HepG2 (cell line): Measurements from ENCODE around the gene TMEM184B. TPM values are rescaled to one million over a fixed set of nuclear protein-coding genes. Genes with fewer than 3 reads are reported as not detected.

ENCODE experiments used
- FOXP4 ChIP-seq: sonication (generic); formaldehyde crosslinking; IDR thresholded peaks from 2 replicates; pipeline ENCODE4 v1.4.0; 2020; ENCODE audit warnings: missing genetic modification reagents
- GLI4 ChIP-seq: sonication (generic); formaldehyde crosslinking; IDR thresholded peaks from 2 replicates; pipeline ENCODE4 v1.5.1; 2020; ENCODE audit warnings: missing genetic modification reagents, mild to moderate bottlenecking, moderate library complexity, borderline replicate concordance
- HNF4A ChIP-seq: sonication (generic); formaldehyde crosslinking; IDR thresholded peaks from 2 replicates; pipeline ENCODE4 v1.4.0; 2020; ENCODE audit warnings: missing genetic modification reagents
- KMT2B ChIP-seq: IDR thresholded peaks from 2 replicates; pipeline ENCODE4 v1.6.1; 2016; ENCODE audit warnings: missing genetic modification reagents, missing compliant biosample characterization
- MED1 ChIP-seq: sonication (generic); formaldehyde crosslinking; IDR thresholded peaks from 2 replicates; pipeline ENCODE4 v1.4.0; 2020; ENCODE audit warnings: missing genetic modification reagents
- NR2C2 ChIP-seq: sonication (generic); formaldehyde crosslinking; IDR thresholded peaks from 2 replicates; pipeline ENCODE4 v1.4.0; 2020; ENCODE audit warnings: missing genetic modification reagents, mild to moderate bottlenecking, moderate library complexity, borderline replicate concordance
- NR2F6 ChIP-seq, 2 experiments: IDR thresholded peaks; 2 replicates each; pipeline ENCODE4 v1.6.1; 2016; ENCODE audit warnings: antibody characterized with exemption in 1 of 2, mild to moderate bottlenecking in 1 of 2
- ONECUT2 ChIP-seq: sonication (generic); formaldehyde crosslinking; IDR thresholded peaks from 2 replicates; pipeline ENCODE4 v1.4.0; 2020; ENCODE audit warnings: missing genetic modification reagents
- PHF21A ChIP-seq: sonication (generic); formaldehyde crosslinking; IDR thresholded peaks from 2 replicates; pipeline ENCODE4 v1.5.0; 2020; ENCODE audit warnings: mild to moderate bottlenecking, missing genetic modification reagents
- PITX1 ChIP-seq: sonication (generic); formaldehyde crosslinking; IDR thresholded peaks from 2 replicates; pipeline ENCODE4 v1.5.1; 2020; ENCODE audit warnings: mild to moderate bottlenecking, missing genetic modification reagents
- SMAD9 ChIP-seq: sonication (generic); formaldehyde crosslinking; IDR thresholded peaks from 2 replicates; pipeline ENCODE4 v1.5.1; 2020; ENCODE audit warnings: mild to moderate bottlenecking, missing genetic modification reagents
- SPEN ChIP-seq: sonication (generic); formaldehyde crosslinking; IDR thresholded peaks from 2 replicates; pipeline ENCODE4 v1.5.1; 2020; ENCODE audit warnings: low read depth, mild to moderate bottlenecking, missing genetic modification reagents
- SRSF1 ChIP-seq: fragments of 200-400 bp; formaldehyde crosslinking; optimal IDR thresholded peaks from 2 replicates; pipeline ENCODE3; 2017; ENCODE audit warnings: mild to moderate bottlenecking, low read depth, low read length, moderate library complexity
- TCF7 ChIP-seq: sonication (generic); IDR thresholded peaks from 2 replicates; pipeline ENCODE4 v1.6.1; 2016; ENCODE audit warnings: antibody characterized with exemption, low read depth
- TEAD3 ChIP-seq: optimal IDR thresholded peaks from 2 replicates; pipeline ENCODE3; 2016; ENCODE audit warnings: borderline replicate concordance
- USF2 ChIP-seq, 2 experiments: sonication (generic) in 1 of 2; formaldehyde crosslinking in 1 of 2; IDR thresholded peaks; 2 replicates each; pipeline versions ENCODE4 v1.5.1 to v1.6.1; 2011 to 2020; ENCODE audit warnings: borderline replicate concordance in 1 of 2, low read depth in 1 of 2, low read length in 1 of 2, mild to moderate bottlenecking in 1 of 2, missing genetic modification reagents in 1 of 2, moderate library complexity in 1 of 2
- ZBTB7B ChIP-seq: sonication (generic); formaldehyde crosslinking; IDR thresholded peaks from 2 replicates; pipeline ENCODE4 v1.4.0; 2020; ENCODE audit warnings: missing genetic modification reagents
- ZNF570 ChIP-seq: sonication (generic); formaldehyde crosslinking; IDR thresholded peaks from 2 replicates; pipeline ENCODE4 v1.4.0; 2020; ENCODE audit warnings: mild to moderate bottlenecking, missing genetic modification reagents, borderline replicate concordance
- ZNF704 ChIP-seq: sonication (generic); formaldehyde crosslinking; IDR thresholded peaks from 2 replicates; pipeline ENCODE4 v1.8.1; 2023; ENCODE audit warnings: mild to moderate bottlenecking, inconsistent platforms, moderate library complexity, missing genetic modification reagents, borderline replicate concordance
- polyA plus RNA-seq, 8 experiments: library from polyadenylated mRNA; depleted of rRNA in 3 of 8; stranded (reverse) in 7 of 8; unstranded in 1 of 8; fragments of >200 nt; fragmentation: Illumina TruSeq in 4 of 8; extraction: Trizol in 4 of 8; gene quantifications; 2 replicates each; pipeline versions ENCODE4 v1.2.1 to v1.2.3, GENCODE V29; 2011 to 2016; ENCODE audit warnings: low read depth in 4 of 8, missing spikeins in 1 of 8, mixed read lengths in 1 of 8; ENCODE audit not compliant: insufficient read depth in 1 of 8
- total RNA-seq, 5 experiments: library from RNA; depleted of rRNA; stranded (reverse); fragments of >200 nt; fragmentation: Illumina TruSeq; extraction: Trizol; gene quantifications; 2 replicates each; pipeline ENCODE4 v1.2.3, GENCODE V29; 2016; ENCODE audit warnings: low read depth in 1 of 5
- TF ChIP-seq, protein P1 (sequence below): IDR thresholded peaks from 2 replicates; pipeline ENCODE4 v1.6.1; 2012; ENCODE audit warnings: inconsistent platforms
- TF ChIP-seq, protein P2 (sequence below): sonication (generic); formaldehyde crosslinking; IDR thresholded peaks from 2 replicates; pipeline ENCODE4 v1.5.0; 2020; ENCODE audit warnings: mild to moderate bottlenecking, missing genetic modification reagents, moderate library complexity

Gene TMEM184B
- total and polyA plus RNA-seq, 2 of the 13 experiments (the other 11 are each of a cell fraction or from before 2014, with no cell fraction given) = 15.9 to 16.0 TPM

GRCh38 chr22:38260761-38261681 is 11.8 kb downstream of the TMEM184B start (continued):
- TF ChIP-seq SPEN (no peak), USF2 (IDR thresholded peaks at IDR 0.05; ENCODE audit: low read depth, low read length) (no peak), USF2 (CRISPR knock-in tag; IDR thresholded peaks at IDR 0.05; ENCODE audit: borderline replicate concordance) (peak; percentile 34; the same call in 1 of the 2 replicates), HNF4A (CRISPR knock-in tag) (peak; percentile 63), TCF7 (peak; percentile 18; the same call in 1 of the 2 replicates), NR2F6 (IDR thresholded peaks at IDR 0.05) (peak; percentile 64), NR2F6 (CRISPR knock-in tag; IDR thresholded peaks at IDR 0.05) (peak; percentile 55; the same call in 1 of the 2 replicates), KMT2B (CRISPR knock-in tag) (no peak), PITX1 (CRISPR knock-in tag) (peak; percentile 95), ZNF570 (CRISPR knock-in tag) (no peak), ONECUT2 (no peak), ZNF704 (no peak), MED1 (CRISPR knock-in tag) (peak; percentile 65), SRSF1 (no peak), ZBTB7B (CRISPR knock-in tag) (peak; percentile 58; the same call in 1 of the 2 replicates), SMAD9 (CRISPR knock-in tag) (no peak), FOXP4 (0 out of 2 replicates have a peak, but pooled peaks have one; percentile 29), NR2C2 (CRISPR knock-in tag) (0 out of 2 replicates have a peak, but pooled peaks have one; percentile 25), TEAD3 (CRISPR knock-in tag) (peak; percentile 25), GLI4 (CRISPR knock-in tag) (no peak), PHF21A (CRISPR knock-in tag) (0 out of 2 replicates have a peak, but pooled peaks have one; percentile 20)
- TF ChIP-seq, protein P1, sequence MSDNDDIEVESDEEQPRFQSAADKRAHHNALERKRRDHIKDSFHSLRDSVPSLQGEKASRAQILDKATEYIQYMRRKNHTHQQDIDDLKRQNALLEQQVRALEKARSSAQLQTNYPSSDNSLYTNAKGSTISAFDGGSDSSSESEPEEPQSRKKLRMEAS = 0 out of 2 replicates have a peak, but pooled peaks have one; percentile 22
- TF ChIP-seq, protein P2, sequence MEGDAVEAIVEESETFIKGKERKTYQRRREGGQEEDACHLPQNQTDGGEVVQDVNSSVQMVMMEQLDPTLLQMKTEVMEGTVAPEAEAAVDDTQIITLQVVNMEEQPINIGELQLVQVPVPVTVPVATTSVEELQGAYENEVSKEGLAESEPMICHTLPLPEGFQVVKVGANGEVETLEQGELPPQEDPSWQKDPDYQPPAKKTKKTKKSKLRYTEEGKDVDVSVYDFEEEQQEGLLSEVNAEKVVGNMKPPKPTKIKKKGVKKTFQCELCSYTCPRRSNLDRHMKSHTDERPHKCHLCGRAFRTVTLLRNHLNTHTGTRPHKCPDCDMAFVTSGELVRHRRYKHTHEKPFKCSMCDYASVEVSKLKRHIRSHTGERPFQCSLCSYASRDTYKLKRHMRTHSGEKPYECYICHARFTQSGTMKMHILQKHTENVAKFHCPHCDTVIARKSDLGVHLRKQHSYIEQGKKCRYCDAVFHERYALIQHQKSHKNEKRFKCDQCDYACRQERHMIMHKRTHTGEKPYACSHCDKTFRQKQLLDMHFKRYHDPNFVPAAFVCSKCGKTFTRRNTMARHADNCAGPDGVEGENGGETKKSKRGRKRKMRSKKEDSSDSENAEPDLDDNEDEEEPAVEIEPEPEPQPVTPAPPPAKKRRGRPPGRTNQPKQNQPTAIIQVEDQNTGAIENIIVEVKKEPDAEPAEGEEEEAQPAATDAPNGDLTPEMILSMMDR (CRISPR knock-in tag) = peak; percentile 46
